ENCODE measurements around the gene NUDT9.
A peak's percentile ranks its signal among the peaks of the same experiment; 100 is the strongest.
"Not testable (repeated sequence)": the region's sequence is repeated elsewhere in the genome, so short reads cannot be mapped to it uniquely, and the experiment has no call there.

Gene NUDT9, protein sequence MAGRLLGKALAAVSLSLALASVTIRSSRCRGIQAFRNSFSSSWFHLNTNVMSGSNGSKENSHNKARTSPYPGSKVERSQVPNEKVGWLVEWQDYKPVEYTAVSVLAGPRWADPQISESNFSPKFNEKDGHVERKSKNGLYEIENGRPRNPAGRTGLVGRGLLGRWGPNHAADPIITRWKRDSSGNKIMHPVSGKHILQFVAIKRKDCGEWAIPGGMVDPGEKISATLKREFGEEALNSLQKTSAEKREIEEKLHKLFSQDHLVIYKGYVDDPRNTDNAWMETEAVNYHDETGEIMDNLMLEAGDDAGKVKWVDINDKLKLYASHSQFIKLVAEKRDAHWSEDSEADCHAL

DNA sequence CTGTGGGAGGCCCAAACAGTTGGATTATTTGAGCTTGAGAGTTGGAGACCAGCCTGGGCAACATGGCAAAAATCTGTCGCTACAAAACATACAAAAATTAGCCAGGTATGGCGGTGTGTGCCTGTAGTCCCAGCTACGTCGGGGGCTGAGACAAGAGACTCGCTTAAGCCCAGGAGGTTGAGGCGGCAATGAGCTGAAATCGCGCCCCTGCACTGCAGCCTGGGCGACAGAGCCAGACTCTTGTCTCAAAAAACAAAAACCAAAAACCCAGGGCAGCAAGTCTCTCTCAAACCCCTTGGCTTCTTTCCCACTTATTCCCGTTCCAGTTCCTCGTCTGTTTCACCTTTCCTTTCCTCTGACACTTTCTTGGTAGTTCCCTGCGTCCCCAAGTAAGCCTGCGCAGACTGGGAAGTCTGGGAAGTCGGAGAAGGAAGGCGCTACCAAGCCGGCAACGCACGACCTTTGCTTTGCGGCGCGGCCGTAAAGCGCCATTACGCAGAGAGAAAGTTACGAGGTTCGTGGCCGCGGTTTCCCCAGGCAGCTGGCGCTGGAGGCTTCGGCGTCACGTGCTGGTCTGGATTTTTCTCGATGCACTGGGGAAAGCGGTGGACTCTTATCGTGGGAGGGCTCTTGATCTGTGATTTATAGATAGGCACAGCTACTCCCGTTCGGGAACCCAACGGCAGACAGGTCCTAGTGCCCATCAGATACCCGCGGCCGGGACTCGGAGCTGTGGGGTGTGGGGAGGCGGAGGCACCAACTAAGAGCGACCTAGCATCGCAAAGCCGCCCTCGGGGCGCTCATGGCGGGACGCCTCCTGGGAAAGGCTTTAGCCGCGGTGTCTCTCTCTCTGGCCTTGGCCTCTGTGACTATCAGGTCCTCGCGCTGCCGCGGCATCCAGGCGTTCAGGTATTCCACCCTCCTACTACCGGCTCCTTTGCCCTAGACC, at the start of gene NUDT9:
TSS of gene NUDT9 (plus strand) at position 470 of the 949 bp plus-strand sequence. CDS start at position 803, 333 bp downstream.
- peak; percentile 92 for DNase-seq

DNA sequence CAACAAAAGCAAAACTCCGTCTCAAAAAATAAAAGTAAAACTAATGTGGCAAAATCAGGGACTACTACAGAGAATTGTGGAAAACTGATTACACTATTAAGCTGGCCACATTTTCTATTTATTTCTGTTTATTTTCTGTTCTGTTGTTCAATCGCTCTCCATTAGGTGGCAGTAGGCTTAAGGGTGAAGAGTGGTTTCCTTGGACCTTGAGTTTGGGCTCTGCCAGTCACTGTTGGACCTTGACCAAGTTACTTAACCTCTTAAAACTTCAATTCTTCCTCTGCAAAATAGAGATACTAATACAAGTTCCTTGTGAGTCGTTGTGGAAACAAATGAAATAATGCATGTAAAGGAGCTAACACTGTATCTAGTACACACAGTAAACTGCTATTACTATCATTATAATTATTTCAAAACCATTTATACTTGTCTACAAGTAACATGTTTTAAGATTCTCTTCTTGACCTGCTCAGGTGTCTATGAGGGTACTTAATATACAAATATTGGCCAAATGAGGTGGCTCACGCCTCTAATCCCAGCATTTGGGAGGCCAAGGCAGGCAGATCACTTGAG, 46.6 kb upstream of the NUDT9 start:
- DNase-seq = no peak

DNA sequence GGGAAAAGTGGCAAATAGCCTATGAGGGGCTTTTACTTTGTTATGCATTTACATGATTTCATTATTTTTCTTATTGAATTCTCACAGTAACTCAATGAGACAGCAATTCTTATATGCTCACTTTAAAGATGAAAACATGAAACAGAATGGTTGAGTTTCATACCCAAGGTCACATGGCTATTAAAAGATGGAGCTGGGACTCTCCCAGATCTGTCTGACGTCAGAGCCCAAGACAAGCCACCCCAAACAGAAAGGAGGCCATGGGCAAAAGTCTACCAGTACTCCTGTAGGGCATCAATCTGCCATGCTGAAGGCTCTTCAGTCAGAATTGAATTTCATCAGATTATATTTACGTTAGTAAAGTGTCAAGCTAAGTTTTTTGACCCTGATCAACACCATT, 44.6 kb upstream of the NUDT9 start:
- DNase-seq = no peak

DNA sequence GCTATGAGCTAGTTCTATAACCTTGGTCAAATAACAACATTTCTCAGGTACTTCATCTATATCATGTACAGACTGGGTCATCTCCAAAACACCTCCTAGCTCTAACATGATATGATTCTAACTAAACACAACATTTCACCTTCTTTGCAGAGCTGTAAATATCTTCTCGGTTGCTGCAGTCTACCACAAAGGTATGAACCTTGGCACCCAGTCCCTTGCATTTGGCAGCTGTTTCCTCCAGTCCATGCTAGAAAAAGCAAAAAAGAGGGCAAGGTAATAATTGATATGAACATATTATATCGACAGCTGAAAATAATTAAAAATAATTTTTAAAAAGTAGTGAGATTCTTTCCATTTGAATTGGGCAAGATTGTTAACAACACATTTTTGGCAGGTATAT, 40.3 kb upstream of the NUDT9 start:
- DNase-seq = no peak

DNA sequence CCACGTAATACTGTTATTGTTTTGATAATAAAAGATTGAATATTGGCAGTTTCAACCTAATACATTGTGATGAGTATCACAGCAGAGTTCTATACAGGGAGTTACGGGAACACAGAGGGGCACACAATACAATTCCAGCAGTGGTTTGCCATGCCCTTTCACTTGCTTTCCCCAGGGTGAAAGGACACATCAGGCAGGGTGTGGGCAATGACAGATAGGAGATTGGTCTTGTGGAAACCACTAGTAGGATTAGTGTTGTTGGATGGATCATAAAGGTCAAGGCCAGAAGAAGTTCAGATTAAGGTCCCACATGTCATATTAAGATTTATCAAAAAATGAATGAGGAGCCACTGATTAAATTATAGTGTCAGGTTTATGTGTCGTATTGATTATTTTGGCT, 39.4 kb upstream of the NUDT9 start:
- no peak for DNase-seq

DNA sequence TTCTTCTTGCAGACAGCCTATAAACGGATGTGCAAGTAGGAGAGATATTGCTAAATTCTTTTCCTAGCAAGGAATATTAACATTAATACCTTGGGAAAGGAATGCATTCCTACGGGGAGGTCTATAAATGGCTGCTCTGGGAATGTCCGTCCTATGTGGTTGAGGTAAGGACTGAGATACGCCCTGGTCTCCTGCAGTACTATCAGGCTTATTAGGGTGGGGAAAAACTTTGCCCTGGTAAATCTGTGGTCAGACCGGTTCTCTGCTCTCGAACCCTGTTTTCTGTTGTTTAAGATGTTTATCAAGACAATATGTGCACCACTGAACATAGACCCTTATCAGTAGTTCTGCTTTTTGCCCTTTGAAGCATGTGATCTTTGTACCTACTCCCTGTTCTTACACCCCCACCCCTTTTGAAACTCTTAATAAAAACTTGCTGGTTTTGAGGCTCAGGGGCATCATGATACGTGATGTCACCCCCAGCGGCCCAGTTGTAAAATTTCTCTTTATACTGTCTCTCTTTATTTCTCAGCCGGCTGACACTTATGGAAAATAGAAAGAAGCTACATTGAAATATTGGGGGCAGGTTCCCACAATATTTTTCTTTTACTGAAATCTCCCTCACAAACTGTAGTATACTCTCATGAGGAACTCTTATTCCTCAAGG, 37.8 kb upstream of the NUDT9 start:
- DNase-seq = not testable (repeated sequence)

DNA sequence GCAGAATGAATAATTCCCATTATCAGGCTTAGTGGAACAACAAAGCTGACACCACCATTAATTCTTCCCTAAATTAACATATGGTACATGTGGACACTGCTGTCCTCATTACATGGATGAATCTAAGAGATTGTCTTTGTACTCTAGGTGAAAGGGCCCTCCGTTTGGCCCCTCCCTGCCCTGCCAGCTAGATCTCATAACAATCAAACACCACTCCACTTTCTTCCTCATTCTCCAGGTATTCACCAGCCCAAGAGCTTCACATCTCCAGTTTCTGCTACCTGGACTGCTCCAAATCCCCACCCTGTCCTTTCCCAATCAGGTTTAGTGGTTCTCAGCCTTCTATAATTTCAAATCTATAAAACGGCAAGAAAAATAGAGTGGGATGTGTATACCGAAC, 35.1 kb upstream of the NUDT9 start:
- DNase-seq = no peak

DNA sequence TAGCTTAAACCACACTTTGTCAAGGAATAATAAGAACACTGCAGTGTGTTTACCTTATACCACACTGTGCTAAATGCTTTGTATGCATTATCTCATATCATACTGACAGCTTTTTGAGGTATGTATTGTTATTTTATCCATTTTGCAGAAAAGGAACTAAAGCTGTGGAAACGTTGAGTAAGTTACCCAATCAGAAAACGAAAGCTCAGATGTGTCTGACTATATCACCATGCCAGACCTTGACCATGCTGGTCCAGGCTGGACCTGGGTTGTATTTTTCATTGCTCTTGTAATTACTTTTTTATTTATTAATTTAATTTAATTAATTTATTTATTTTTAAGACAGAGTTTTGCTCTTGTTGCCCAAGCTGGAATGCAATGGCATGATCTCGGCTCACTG, 33.5 kb upstream of the NUDT9 start:
- no peak for DNase-seq

DNA sequence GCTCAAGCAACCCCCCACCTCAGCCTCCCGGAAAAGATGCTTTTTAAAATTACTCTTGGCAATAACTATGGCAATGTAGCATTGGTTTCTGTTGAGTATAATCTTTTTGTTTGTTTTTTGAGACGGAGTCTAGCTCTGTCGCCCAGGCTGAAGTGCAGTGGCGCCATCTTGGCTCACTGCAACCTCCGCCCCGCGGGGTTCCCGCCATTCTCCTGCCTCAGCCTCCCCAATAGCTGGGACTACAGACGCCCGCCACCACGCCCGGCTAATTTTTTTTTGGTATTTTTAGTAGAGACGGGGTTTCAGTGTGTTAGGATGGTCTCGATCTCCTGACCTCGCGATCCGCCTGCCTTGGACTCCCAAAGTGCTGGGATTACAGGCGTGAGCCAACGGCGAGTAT, 32.3 kb upstream of the NUDT9 start:
- DNase-seq = not testable (repeated sequence)

DNA sequence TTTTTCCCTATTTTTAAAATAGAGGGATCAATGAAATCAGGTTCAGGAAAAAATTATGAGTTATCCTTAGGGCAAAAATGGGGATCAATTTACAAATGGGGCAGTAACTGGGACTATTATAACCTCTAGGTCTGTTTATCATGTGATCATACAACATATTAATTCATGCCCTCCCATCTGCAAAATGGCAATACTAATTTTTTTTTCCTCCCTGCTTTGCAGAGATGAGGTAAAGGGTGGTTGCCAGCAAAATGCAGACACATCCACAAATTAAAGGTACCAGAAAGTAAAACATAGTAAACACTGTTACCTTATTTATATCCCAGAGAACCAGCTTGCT, 31.9 kb upstream of the NUDT9 start:
- no peak for DNase-seq

DNA sequence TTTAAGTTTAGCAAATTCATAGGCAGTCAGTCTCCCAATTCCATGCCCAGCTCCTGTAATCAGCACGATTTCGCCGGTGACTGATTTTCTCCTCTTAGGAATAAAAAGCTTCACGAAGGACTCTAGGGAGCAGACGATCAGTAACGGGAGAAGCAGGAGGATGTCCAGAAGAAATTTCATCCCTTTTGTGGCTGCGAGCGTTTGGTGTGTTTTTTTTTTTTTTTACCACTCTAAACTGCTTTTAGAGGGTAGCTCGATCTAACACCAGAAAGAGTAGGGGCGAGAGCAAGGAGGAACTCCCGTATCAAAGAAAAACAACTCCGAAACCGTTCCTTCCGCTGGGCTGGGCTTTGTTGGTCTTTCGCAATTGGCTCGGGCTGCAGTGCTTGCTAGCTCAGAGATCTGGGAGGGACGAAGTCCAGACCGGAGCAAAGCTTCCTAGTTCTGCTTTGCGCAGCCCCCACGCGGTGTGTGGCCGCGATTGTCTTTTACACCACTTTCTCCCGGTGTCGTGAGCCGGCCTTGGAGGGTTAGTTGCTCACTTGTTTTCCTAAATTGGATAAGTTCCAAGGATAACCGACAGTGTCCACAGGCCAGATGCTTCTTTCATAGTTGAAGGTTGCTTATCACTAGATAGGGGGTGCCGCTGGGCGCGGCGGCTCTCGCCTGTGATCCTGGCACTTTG, 31.3 kb upstream of the NUDT9 start, which contains the start of gene HSD17B11:
TSS of gene HSD17B11 (minus strand) at position 298 of the 685 bp plus-strand sequence. CDS start at position 180, 118 bp downstream.
- peak; percentile 78 for DNase-seq

DNA sequence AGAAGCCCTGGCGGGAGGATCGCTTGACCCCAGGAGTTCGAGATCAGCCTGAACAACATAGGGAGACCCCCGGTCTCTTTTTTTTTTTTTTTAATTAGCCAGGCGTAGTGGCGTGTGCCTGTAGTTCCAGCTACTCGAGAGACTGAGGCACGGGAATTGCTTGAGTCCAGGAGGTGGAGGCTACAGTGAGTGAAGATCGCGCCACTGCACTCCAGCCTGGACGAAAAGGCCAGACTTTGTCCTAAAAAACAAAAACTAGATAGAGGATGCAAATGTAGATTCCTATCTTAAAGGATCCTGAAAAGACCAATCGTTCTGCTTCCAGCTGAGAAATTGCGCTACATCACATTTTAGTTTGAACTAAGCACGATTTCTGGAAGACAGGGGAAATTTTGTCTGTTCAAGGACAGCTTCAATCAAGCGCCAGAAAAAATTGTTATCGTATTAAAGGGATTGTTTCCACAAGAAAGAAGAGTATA, 30.8 kb upstream of the NUDT9 start:
- DNase-seq = no peak

DNA sequence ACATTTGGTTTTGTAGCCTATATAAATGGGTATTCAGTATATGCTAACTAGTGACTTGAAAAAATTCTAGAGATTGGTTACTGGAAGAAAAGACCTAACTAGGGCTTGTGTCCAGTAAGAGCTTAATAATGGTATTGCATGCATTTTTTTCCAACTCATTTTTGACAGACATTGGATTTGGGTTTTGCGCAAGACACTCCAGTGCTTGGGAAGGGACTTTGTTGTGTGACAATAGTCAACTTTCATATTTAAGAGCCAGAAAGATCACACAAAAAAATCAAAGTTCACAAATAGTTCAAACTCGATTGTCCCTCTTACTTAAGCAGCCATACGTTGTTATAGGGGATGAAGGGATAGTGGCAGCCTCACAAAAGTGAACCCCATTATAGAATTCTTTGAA, 30.2 kb upstream of the NUDT9 start:
- DNase-seq = no peak

DNA sequence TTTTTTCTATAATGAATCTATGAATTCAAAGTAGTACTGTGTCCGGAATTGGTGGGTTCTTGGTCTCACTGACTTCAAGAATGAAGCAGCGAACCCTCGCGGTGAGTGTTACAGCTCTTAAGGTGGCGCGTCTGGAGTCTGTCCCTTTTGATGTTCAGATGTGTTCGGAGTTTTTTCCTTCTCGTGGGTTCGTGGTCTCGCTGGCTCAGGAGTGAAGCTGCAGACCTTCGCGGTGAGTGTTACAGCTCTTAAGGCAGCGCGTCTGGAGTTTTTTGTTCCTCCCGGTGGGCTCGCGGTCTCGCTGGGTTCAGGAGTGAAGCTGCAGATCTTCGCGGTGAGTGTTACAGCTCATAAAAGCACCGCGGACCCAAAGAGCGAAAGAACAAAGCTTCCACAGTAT, 27.3 kb upstream of the NUDT9 start:
- not testable (repeated sequence) for DNase-seq

DNA sequence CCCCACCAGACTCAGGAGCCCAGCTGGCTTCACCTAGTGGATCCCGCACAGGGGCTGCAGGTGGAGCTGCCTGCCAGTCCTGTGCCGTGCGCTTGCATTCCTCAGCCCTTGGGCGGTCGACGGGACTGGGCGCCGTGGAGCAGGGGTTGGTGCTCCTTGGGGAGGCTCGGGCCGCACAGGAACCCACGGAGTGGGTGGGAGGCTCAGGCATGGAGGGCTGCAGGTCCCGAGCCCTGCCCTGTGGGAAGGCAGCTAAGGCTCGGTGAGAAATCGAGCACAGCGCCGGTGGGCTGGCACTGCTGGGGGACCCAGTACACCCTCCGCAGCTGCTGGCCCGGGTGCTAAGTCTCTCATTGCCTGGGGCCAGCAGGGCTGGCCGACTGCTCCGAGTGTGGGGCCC, 26.5 kb upstream of the NUDT9 start:
- not testable (repeated sequence) for DNase-seq

DNA sequence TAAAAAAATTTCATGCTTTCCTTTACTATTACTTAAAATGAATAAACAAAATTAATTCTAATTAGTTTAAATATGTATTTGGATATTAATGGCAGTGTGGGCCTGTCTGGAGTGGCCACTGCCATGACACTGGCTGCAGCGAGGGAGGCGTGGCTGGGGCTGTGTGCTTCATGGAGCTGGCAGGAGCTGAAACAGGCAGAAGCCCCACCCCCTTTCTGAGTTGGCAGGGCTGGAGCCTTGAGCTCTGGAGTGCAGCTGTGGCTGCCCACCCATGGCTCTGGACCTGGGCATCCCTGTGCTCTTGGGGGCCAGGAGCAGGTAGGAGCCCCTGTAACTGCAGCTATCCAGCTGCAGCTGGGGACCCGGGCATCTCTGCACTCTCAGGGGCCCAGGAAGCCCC, 23.2 kb upstream of the NUDT9 start:
- no peak for DNase-seq

DNA sequence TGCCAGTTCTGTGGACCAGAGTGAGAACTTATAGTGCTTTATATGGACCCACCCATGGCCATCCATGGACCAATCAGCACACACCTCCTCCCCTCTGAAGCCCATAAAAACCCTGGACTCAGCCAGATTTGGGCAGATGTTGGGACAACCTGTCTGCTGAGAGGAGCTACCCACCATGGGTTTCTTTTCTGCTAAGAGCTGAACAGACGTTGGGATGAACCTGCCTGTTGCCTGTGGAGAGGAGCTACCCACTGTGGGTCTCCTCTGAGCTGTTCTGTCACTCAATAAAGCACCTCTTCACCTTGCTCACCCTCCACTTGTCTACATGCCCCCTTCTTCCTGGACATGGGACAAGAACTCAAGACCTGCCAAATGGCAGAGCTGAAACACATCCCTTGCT, 22.4 kb upstream of the NUDT9 start:
- DNase-seq = no peak

DNA sequence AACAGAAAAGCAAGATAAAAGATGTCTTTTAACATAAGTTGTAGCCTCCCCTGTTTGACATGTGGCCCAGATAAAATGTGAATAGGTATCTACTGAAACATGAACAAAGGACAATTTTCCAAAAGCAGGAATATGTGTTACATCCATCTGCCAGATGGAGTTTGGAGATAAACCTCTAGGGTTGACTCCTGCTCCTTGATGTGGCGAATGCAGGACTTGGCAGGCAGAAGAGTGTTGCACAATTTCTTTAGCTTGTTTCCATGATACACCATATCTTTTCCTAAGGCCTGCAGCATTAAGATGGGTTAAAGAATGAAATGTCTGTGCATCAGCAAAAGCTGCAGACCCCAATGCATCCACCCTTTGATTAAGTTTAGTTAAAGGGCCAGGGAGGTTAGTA, 18.6 kb upstream of the NUDT9 start:
- not testable (repeated sequence) for DNase-seq

DNA sequence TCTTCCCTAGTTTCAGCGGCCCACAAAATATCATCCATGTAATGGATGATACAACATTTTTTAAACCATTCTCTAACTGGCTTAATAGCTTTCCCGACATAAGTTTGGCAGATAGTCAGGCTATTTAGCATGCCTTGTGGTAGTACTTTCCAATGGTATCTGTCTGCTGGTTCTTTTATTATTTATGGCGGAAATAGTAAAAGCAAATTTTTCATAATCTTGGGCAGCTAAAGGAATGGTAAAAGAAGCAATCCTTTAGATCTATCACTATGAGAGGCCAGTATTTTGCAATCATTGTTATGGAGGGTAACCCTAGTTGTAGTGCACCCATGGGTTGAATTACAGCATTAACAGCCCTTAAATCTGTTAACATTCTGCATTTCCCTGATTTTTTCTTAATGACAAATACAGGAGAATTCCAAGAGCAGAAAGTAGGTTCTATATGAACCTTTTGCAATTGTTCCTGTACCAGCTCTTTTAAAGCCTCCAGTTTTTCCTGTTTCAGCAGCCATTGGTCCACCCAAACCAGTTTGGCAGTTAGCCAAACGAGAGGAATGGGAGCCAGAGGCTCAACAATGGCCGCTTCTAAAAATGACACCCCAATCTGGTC, 17.1 kb upstream of the NUDT9 start:
- DNase-seq = no peak

DNA sequence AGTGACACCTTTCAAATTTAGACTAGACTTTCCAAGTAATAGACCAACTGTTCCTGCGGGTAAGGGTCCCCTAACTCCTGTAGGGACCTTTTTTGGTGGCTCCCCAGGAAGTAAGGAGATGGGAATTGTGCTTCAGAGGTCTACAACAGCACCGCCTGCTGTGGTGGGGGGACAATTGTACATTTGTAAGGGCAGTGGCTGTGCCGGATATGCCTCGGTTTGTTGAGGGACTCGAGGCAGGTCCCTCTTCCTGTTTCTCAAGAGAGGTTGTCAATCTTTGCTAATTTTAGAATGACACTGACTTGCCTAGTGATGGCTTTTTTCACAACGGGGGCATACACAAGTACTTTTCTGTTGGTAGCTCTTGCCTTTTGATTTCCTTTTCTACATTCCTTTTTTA, 15.9 kb upstream of the NUDT9 start:
- no peak for DNase-seq

DNA sequence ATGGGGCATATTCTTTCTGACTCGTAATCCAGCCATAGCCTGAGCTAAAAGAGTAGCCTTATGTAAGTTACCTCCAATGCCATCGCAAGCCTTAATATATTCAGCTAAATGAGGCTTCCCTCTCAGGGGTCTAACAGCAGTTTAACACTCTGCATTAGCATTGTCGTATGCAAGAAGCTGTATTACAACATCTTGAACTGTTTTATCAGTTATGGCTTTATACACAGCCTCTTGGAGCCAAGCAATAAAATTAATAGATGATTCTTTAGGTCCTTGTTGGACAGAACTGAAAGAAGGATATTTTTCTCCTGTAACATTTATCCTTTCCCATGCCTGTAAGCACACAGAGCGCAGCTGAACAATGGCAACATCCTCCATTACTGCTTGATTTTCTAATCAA, 15.5 kb upstream of the NUDT9 start:
- not testable (repeated sequence) for DNase-seq

DNA sequence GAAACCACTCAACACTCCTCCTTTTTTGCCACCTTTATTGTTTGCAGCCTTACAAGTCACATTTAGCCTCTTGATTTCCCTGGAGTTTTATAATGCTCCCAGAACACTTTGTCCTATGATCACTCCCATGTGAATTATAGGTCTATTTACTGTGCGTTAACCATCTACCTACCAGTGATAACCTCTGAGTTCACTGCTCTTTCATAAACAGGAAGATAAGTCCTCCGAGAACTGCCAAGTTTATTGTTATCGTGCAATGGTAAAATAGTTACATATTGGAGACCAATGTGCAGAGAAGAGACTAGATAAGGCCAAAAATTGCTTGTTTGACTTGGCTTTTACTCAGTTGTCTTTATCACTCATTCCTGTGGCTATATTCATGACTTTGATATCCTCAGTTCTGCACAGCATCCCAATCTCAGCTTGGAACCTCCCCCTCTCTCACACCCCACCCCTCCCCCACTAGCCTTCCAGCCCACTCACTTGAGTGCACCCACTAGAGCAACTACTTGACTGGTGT, 12.9 kb upstream of the NUDT9 start:
- no peak for DNase-seq
